ENCODE results near the gene CACNA2D1.
A peak's percentile ranks its signal among the peaks of the same experiment; 100 is the strongest.
"Not testable (repeated sequence)": the region's sequence is repeated elsewhere in the genome, so short reads cannot be mapped to it uniquely, and the experiment has no call there.

CACNA2D1 gene

GRCh38 chr7:82172017-82172416 is 271.6 kb downstream of the CACNA2D1 start:
- DNase-seq (ENCODE audit: low read depth, low spot score), result no peak

GRCh38 chr7:82167558-82168314 is 275.8 kb downstream of the CACNA2D1 start:
- no peak for DNase-seq (ENCODE audit: low read depth, low spot score)

- no peak for DNase-seq (ENCODE audit: low read depth, low spot score)
Measured at GRCh38 chr7:82166260-82167015, 277.1 kb downstream of the CACNA2D1 start.

- peak; percentile 67 for DNase-seq (ENCODE audit: low read depth, low spot score)
Measured at GRCh38 chr7:82164813-82165212, 278.8 kb downstream of the CACNA2D1 start.

GRCh38 chr7:82164410-82164809 is 279.2 kb downstream of the CACNA2D1 start:
- DNase-seq (ENCODE audit: low read depth, low spot score), result no peak

GRCh38 chr7:82163586-82163985 is 280.0 kb downstream of the CACNA2D1 start:
- no peak for DNase-seq (ENCODE audit: low read depth, low spot score)

- DNase-seq (ENCODE audit: low read depth, low spot score), result no peak
Measured at GRCh38 chr7:82162289-82162688, 281.3 kb downstream of the CACNA2D1 start.

GRCh38 chr7:82158327-82158726 is 285.2 kb downstream of the CACNA2D1 start:
- DNase-seq (ENCODE audit: low read depth, low spot score), result no peak

- DNase-seq (ENCODE audit: low read depth, low spot score), result no peak
Measured at GRCh38 chr7:82156893-82157292, 286.7 kb downstream of the CACNA2D1 start.

- no peak for DNase-seq (ENCODE audit: low read depth, low spot score)
Measured at GRCh38 chr7:82156168-82156567, 287.4 kb downstream of the CACNA2D1 start.

- DNase-seq (ENCODE audit: low read depth, low spot score), result no peak
Measured at GRCh38 chr7:82154728-82155127, 288.8 kb downstream of the CACNA2D1 start.

GRCh38 chr7:82153776-82154175 is 289.8 kb downstream of the CACNA2D1 start:
- DNase-seq (ENCODE audit: low read depth, low spot score), result no peak

- no peak for DNase-seq (ENCODE audit: low read depth, low spot score)
Measured at GRCh38 chr7:82152858-82153257, 290.7 kb downstream of the CACNA2D1 start.

GRCh38 chr7:82146491-82146890 is 297.1 kb downstream of the CACNA2D1 start:
- DNase-seq (ENCODE audit: low read depth, low spot score), result no peak

- DNase-seq (ENCODE audit: low read depth, low spot score), result no peak
Measured at GRCh38 chr7:82142263-82142864, 301.2 kb downstream of the CACNA2D1 start.

- DNase-seq (ENCODE audit: low read depth, low spot score), result peak; percentile 5
Measured at GRCh38 chr7:82141427-82141826, 302.1 kb downstream of the CACNA2D1 start.

- DNase-seq (ENCODE audit: low read depth, low spot score), result not testable (repeated sequence)
Measured at GRCh38 chr7:82140608-82141007, 303.0 kb downstream of the CACNA2D1 start.

GRCh38 chr7:82131215-82131614 is 312.4 kb downstream of the CACNA2D1 start:
- no peak for DNase-seq (ENCODE audit: low read depth, low spot score)

- DNase-seq (ENCODE audit: low read depth, low spot score), result no peak
Measured at GRCh38 chr7:82129091-82129490, 314.5 kb downstream of the CACNA2D1 start.

GRCh38 chr7:82128546-82128945 is 315.0 kb downstream of the CACNA2D1 start:
- DNase-seq (ENCODE audit: low read depth, low spot score), result no peak

- no peak for DNase-seq (ENCODE audit: low read depth, low spot score)
Measured at GRCh38 chr7:82126576-82126975, 317.0 kb downstream of the CACNA2D1 start.

- no peak for DNase-seq (ENCODE audit: low read depth, low spot score)
Measured at GRCh38 chr7:82124445-82124844, 319.1 kb downstream of the CACNA2D1 start.

- DNase-seq (ENCODE audit: low read depth, low spot score), result peak; percentile 5
Measured at GRCh38 chr7:82122275-82122674, 321.3 kb downstream of the CACNA2D1 start.

Data from astrocyte of the hippocampus (primary cell).